Activated T-cell treated with anti-CD3 and anti-CD28 coated beads for 24 hours (primary cell): ENCODE measurements around the gene PPIF.

Experiments
- DNase-seq: peaks from one replicate; pipeline ENCODE4 v3.0.0-alpha.2; 2020; ENCODE audit warnings: low read depth

PPIF gene

DNA sequence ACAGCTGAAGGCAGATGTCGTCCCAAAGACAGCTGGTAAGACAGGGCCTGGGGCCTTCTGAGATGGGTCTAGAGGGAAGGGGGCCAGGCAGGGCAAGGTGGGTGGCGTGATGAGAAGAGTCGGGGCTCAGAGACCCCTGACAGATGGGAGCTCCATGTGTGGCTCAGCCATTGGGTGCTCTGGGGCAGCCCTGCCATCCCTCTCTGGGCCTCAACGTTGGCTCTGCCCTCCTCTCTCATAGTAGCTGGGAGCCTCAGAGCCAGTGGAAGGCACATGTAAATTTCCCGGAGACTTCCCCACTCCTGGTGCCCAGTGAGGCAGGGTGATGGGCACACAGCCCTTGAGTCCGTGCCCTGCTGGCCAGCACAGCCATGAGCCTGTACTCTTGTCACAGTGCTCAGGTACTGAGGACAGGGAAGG lies 1.8 kb downstream of the PPIF start:
- no peak for DNase-seq

DNA sequence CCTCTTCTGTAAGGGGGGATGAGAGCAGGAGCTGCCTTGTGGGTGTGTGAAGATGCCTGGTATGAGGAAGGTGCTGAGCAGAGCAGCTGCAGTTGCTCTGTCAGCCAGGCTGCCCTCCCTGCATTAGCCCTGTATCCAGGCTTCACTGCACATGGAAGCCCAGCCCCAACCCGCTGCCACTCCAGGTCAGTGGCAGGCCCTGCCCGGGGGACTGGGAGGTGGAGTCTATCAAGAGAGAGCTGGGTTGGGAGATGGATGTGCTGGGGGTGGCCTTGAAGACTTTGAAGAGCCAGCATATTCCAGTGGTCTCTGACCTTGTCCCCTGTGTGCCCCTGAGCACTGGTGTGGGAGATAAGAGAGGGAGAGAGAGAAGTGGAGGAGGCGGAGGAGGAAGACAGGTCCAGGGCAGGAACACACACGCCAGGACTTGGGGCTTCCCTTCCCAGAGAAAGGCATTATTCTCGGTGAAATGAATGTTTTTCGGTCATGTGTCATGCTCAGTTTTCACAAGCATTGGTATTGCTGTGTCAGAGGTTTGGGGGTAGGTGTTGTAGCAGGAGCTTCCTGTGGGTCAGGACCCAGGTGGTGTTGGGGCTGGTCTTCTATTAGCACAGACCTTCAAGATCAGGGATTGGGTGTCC lies 2.6 kb downstream of the PPIF start:
- DNase-seq, result no peak

DNA sequence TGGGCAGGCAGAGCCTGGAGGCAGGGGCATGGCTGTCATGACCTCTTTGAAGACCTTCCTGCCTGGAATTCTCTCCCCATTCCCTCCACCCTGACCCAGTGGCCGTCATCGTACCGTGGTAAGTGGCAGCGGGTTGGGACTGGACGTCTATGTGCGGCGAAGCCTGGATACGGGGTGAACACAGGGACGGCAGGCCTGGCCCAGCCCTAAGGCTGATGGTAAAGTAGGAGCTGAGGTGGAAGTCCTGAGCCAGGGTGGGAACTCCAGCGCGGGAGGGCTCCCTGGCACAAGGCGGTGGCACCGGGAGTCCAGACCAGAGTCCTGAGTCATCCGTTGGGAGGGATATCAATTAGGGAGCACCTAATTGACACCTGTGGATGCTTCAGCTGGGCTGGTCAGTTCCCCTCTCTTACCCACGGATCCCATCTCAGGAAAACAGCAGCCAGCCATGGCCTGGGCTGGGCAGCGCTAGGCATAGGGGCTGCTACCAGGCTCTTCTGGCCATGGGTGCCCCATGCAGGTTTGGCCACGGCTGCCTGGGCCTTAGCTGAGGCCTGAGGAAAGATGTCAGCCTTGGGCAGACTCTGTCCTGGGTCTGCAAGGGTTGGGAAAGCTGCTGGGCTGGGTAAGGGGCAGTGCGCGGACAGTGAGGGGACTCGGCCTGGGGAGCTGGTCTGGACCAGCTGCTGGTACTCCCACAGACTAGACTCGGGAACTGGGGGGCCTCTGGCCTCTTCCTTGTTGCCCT lies 3.3 kb downstream of the PPIF start:
- no peak for DNase-seq

DNA sequence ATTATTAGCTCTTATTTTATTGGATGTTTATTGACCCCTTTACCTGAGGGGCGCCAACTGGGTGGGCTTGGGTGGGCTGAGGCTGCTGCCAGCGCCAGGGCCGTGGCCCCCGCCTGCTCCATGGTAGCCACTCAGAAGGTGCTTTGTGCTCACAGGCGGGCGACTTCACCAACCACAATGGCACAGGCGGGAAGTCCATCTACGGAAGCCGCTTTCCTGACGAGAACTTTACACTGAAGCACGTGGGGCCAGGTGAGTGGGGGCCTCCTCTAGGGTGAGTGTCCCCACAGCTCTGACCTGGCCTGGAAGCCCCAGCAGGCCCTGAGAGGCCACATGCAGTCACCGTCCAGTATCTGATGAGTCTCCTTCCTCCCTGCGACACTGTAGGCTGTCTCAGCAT lies 4.1 kb downstream of the PPIF start:
- no peak for DNase-seq

DNA sequence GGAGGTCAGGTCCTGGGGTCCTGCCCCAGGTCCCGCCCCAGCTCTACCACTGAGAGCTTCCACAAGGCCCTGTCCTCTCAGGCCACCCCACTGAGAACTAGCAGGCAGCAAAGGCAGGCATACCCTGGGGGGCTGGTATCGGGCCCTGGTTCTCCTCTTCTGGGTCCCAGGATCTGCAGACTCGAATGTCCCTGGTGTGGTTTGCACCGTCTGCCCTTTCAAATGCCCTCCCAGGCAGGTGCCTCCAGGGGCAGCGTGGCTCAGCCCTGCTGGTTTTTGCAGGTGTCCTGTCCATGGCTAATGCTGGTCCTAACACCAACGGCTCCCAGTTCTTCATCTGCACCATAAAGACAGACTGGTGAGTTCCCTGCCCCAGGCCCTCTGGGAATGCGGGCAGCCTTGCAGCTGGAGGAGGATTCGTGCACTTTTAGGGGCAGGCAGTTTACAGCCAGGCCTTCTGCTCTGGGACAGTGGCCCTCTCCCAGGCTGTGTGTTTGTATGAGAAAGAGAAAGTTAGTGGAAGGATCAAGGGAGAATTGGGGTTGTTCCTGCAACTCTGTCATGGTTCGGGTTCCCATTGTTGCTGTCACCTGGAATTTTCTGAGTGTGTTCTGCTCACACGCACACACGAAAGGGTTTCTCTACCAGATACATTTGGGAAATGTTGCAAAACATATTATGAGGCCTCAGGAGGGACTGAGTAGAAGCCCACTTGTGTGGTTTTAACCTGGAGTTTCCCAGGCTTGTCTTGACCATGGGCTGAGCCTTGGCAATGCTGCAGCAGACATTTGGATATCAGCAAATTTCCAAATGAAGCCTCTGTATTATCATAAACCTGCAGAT lies 5.0 kb downstream of the PPIF start:
- DNase-seq, result no peak

- DNase-seq, result no peak
Measured at GRCh38 chr10:79353000-79353406, 5.7 kb downstream of the PPIF start.

- DNase-seq, result no peak
Measured at GRCh38 chr10:79353726-79354125, 6.5 kb downstream of the PPIF start.

DNA sequence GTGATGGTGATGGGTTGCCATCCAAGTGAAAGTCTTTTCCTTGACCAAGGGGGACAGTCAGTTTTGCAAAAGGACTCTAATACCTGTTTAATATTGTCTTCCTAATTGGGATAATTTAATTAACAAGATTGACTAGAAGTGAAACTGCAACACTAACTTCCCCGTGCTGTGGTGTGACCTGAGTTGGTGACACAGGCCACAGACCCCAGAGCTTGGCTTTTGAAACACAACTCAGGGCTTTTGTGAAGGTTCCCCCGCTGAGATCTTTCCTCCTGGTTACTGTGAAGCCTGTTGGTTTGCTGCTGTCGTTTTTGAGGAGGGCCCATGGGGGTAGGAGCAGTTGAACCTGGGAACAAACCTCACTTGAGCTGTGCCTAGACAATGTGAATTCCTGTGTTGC lies 6.9 kb downstream of the PPIF start:
- no peak for DNase-seq

GRCh38 chr10:79354615-79355014 lies 7.3 kb downstream of the PPIF start:
- no peak for DNase-seq

GRCh38 chr10:79355420-79356017 lies 8.2 kb downstream of the PPIF start:
- no peak for DNase-seq

GRCh38 chr10:79356104-79356503 lies 8.8 kb downstream of the PPIF start:
- no peak for DNase-seq

GRCh38 chr10:79357180-79357579 lies 9.9 kb downstream of the PPIF start:
- no peak for DNase-seq

GRCh38 chr10:79358811-79359210 lies 11.5 kb downstream of the PPIF start:
- no peak for DNase-seq

- no peak for DNase-seq
Measured at GRCh38 chr10:79359816-79360498, 12.7 kb downstream of the PPIF start.

DNA sequence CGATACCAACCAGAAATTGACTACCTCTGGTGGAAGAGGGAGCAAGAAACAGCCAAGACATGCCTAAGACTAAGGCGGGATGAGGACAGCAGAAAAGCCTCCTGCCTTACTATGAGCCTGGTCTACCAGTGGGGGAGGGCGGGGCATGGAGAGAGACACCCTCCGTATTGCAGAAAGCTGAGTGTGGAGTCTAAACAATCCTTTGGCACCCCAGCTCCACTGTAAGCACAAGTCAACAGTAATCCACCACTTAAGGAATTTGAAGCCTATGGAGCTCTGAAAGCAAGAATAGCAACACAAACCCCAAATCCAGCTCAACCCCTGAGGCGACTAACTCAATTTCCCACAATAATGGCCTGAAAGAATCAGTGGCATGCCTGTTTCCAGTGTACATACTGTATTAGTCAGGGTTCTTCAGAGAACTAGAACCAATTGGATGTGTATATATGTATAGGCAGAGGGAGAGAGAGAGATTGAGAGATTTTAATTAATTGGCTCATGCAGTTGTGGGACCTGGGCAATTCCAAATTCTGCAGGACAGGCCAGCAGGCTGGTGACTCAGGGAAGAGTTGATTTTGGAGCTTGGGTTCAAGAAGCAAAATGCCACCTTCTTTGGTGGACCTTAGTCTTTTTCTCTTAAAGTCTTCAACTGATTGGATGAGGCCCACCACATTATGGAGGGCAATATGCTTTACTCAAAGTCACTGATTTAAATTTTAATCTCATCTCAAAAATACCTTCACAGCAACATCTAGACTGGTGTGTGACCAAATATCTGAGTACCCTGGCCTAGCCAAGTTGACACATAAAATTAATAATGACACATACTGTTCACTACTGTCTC lies 13.5 kb downstream of the PPIF start:
- DNase-seq, result no peak

GRCh38 chr10:79361726-79362397 lies 14.6 kb downstream of the PPIF start:
- no peak for DNase-seq

- DNase-seq, result no peak
Measured at GRCh38 chr10:79367426-79368189, 20.3 kb downstream of the PPIF start.

DNA sequence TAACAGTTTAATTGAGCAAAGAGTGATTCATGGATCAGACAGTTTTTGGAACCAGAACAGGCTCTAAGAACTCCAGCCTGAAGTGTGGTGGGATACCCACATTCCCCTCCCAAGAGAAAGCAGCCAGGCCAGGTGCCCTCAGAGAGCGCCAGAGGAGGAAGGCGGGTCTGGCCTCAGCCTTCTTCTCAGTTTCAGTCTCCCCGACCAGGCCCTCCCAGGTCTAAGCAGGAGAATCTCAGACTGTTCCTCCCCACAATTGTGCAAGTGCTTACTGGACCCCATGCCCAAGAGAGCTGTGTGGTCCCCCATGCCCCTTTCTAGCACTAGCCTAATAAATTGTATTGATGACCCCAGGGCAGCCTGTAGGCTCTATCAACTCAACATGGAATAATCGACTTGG lies 25.6 kb downstream of the PPIF start:
- DNase-seq, result no peak

GRCh38 chr10:79374312-79375191 lies 27.3 kb downstream of the PPIF start:
- DNase-seq, result peak; percentile 68
